ENCODE measurements around the gene TMEM273. TPM values are rescaled to one million over a fixed set of nuclear protein-coding genes. Genes with fewer than 3 reads are reported as not detected.

TMEM273 gene
- total RNA-seq, 2 donors from 2014 or later = 4.3 to 9.3 TPM

DNA sequence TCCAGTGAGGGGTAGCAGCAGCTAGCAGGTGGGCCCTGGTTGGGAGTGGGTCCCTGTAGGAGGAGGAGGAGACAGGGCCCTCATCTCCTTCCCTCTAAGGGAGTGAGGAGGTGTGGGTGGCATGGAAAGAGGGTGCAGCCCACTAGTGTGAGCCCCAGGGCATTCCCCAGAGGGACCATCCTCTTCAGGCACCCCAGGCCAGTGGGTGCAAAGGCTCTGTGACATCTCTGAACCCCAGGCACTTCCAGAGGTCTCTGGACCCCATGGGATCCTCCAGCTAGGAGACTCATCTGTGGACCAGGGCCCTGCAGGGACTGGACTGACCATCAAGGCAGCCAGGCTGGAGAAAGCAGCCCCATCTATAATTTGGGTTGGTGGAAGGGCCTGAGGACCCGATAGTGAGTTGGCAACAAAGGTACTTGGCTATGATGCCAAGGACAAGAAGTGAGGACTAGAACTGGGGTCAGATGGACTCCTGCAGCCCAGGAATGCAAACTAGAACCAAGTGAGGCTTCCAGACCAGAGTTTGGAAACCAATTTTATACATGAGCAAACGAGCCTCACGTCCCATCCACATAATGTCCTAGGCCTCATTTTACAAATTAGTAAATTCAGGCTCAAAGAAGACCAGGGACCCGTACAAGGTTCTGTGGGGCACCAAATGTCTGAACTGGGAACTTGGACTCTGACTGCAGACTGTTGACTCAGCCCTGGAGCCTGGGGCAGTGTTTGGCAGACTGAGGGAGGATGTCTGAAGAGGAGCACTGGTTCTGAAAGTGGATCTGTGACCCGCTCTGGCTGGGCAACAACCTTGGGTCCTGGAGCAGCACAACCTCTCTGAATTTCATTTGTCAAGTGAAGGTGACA is 71.4 kb downstream of the TMEM273 start:
- Histone ChIP-seq H3K27me3 (no peaks in the 10 kb centered on the region), H3K4me1 (peaks cover 6% of the 10 kb centered on the region), H3K27ac (no peak overlapping the region), H3K4me3 (no peak overlapping the region), H3K9me3 (no peaks in the 10 kb centered on the region), H3K36me3 (replicated peaks in 1 of 2; ENCODE audit: insufficient read depth in 1 of 2, low read depth in 2 of 2) (no peaks in the 10 kb centered on the region)
- TF ChIP-seq POLR2A (IDR thresholded peaks at IDR 0.05) = no peak
- ATAC-seq (no peak), DNase-seq (no peak)
- WGBS, 2 donors = 78 to 86% methylated on average over 5 of the region's 5 CpGs
- intact Hi-C loops (cut with DNase I) = no loop called here

DNA sequence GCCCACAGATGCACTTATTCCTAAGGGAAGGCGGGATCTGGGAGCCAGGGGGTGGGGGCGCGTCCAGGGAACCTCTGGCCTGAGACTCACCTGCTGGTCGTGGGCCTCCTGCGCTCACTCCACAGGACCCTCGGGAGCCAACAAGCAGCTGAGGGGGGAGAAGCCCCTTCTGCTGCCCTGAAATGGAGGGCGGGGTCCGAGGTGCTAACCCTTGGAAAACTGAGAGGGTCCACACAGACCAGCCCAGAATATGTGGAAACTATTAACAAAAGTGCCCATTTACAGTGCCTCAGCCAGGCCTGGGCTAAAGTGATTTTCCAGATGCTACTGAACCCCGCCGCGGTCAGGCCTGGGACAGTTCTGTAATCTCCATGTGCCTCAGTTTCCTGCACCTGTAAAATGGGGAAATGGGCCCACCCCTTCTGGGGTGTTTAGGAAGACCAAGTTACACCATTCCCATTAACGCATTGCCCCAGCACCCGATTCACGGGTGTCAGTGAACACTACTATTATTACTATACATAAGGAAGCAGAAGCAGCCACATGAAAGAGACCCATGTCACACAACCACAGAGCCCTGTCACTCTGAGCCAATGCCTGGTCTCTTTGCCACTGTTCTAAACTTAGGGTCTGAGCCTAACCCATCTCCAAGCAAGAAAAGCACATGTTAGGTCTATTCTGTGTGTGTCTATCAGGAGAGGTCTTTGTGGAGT is 72.2 kb downstream of the TMEM273 start:
- DNase-seq = no peak
- no peak overlapping the region for H3K27ac ChIP-seq
- intact Hi-C loops (cut with DNase I) = no loop called here

DNA sequence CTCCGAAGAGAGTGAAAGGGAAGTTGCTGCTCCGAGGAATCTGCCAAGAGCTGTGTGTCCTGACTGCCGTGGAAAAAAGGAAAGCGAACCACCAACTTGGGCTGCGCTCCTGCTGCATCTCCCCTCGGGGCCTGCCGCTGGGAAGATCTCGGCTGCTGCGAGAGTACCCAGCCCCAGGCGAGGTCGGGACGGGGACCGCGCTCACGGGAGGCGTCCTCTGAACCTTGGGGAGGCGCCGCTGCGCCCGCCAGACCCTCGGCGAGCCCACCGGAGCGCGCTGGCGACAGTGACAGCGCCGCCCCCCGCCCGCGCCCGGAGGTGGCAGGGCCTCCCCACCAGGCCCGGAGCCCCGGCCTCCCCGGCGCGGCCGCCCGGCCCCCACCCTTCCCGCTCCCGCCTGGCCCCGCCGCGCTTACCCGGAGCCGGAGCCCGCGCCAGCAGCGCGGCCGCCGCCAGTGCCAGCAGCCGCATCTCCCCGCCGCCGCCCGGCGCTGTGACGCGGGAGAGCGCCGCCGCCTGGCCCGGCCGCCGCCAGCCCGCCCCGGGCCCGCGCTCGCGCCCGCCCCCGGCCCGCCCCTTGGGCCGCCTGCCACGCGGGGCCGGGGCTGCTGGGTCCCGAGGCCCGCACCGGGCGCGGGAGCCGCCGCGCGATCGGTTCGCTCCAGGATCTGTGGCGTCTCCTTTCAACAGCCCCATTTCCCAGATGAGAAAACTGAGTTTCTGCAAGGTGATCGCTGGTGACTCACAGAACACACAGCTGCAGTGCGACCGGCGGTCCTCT is 73.0 kb downstream of the TMEM273 start, which contains the start of gene VSTM4:
VSTM4 (minus strand) TSS at position 508 of the 781 bp plus-strand sequence; CDS start at position 471, 37 bp downstream.
- intact Hi-C loops (cut with DNase I) = no loop called here
- Histone ChIP-seq H3K36me3 (replicated peaks in 1 of 2; ENCODE audit: insufficient read depth in 1 of 2, low read depth in 2 of 2) (no peaks in the 10 kb centered on the region), H3K27ac (no peak within 1 kb of the TSS), H3K4me1 (peaks cover 6% of the 10 kb centered on the region), H3K9me3 (no peaks in the 10 kb centered on the region), H3K27me3 (no peaks in the 10 kb centered on the region), H3K4me3 (no peak within 1 kb of the TSS)
- ATAC-seq = peak; percentile 69
- WGBS, 2 donors = 3 to 4% methylated on average over 8 to 56 of the region's 95 CpGs
- no peak for TF ChIP-seq POLR2A (IDR thresholded peaks at IDR 0.05)
- TF ChIP-seq, protein P1, sequence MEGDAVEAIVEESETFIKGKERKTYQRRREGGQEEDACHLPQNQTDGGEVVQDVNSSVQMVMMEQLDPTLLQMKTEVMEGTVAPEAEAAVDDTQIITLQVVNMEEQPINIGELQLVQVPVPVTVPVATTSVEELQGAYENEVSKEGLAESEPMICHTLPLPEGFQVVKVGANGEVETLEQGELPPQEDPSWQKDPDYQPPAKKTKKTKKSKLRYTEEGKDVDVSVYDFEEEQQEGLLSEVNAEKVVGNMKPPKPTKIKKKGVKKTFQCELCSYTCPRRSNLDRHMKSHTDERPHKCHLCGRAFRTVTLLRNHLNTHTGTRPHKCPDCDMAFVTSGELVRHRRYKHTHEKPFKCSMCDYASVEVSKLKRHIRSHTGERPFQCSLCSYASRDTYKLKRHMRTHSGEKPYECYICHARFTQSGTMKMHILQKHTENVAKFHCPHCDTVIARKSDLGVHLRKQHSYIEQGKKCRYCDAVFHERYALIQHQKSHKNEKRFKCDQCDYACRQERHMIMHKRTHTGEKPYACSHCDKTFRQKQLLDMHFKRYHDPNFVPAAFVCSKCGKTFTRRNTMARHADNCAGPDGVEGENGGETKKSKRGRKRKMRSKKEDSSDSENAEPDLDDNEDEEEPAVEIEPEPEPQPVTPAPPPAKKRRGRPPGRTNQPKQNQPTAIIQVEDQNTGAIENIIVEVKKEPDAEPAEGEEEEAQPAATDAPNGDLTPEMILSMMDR (IDR thresholded peaks at IDR 0.05) = no peak
- peak in 2 of 4 donors; percentile 21 to 47 for DNase-seq

More for the DNA sequence above, 72.2 kb downstream of the TMEM273 start:
- no peaks in the 10 kb centered on the region for H3K9me3 ChIP-seq
- 78 to 87% methylated on average over 10 to 14 of the region's 14 CpGs for WGBS, 2 donors
- H3K4me1 ChIP-seq = peaks cover 6% of the 10 kb centered on the region
- peak; percentile 13 for ATAC-seq
- no peak overlapping the region for H3K4me3 ChIP-seq
- no peaks in the 10 kb centered on the region for H3K27me3 ChIP-seq
- no peak for TF ChIP-seq POLR2A (IDR thresholded peaks at IDR 0.05)
- TF ChIP-seq, protein P1 (IDR thresholded peaks at IDR 0.05) = no peak
- H3K36me3 ChIP-seq (replicated peaks in 1 of 2; ENCODE audit: insufficient read depth in 1 of 2, low read depth in 2 of 2) = no peaks in the 10 kb centered on the region

DNA sequence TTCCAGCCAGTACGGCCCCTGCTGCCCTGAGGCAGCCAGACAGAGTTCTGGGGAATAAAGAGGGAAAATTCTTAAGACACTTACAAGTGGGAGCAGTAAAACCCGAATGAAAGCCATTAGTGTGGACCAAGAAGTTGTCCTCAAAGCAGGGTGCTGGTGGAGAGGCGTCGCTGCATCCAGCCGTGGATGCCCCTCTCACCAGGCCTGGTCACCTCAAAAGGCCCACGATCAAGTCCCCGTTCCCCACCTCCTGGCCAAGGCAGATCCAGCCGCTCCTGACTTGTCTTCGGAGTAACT is 73.5 kb downstream of the TMEM273 start:
- Histone ChIP-seq H3K4me3 (no peak overlapping the region), H3K9me3 (no peaks in the 10 kb centered on the region), H3K27ac (no peak overlapping the region), H3K27me3 (no peaks in the 10 kb centered on the region), H3K4me1 (peaks cover 6% of the 10 kb centered on the region), H3K36me3 (replicated peaks in 1 of 2; ENCODE audit: insufficient read depth in 1 of 2, low read depth in 2 of 2) (no peaks in the 10 kb centered on the region)
- ATAC-seq = no peak
- WGBS, 2 donors = 39 to 45% methylated on average over 6 to 9 of the region's 9 CpGs
- intact Hi-C loops (cut with DNase I) = no loop called here
- no peak for DNase-seq
- TF ChIP-seq POLR2A (IDR thresholded peaks at IDR 0.05) = no peak
- TF ChIP-seq, protein P1 (IDR thresholded peaks at IDR 0.05) = no peak

DNA sequence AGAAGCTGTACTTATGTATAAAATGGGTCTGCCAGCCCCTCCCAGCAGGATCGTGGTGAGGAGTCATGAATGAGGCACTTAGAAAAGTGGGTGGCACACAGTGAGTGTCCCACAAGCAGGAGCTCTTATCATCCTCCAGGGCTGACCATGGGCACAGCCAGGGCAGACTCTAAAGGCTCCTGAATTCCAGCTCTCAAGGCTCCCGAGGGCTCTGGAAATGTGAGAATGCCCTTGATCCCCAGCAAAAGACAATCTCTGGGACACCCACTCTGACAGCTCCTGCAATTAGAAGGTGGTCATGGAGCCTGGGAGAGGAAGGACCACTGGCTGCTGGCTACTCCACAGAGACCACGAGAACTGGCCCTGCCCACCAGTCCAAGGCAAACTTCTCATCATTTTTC is 74.5 kb downstream of the TMEM273 start:
- peaks cover 6% of the 10 kb centered on the region for H3K4me1 ChIP-seq
- H3K4me3 ChIP-seq = no peak overlapping the region
- 52 to 55% methylated on average over 2 to 3 of the region's 3 CpGs for WGBS, 2 donors
- no peaks in the 10 kb centered on the region for H3K27me3 ChIP-seq
- ATAC-seq = no peak
- DNase-seq = no peak
- no peaks in the 10 kb centered on the region for H3K36me3 ChIP-seq (replicated peaks in 1 of 2; ENCODE audit: insufficient read depth in 1 of 2, low read depth in 2 of 2)
- TF ChIP-seq, protein P1 (IDR thresholded peaks at IDR 0.05) = no peak
- TF ChIP-seq POLR2A (IDR thresholded peaks at IDR 0.05) = no peak
- no peak overlapping the region for H3K27ac ChIP-seq
- H3K9me3 ChIP-seq = no peaks in the 10 kb centered on the region
- intact Hi-C loops (cut with DNase I) = no loop called here
